HG03095 (cell line): ENCODE data around the gene PTOV1.

Source experiments
- ATAC-seq: cut with Tn5 transposase; IDR thresholded peaks from one replicate; pipeline ENCODE4 v1.9.1; 2021; ENCODE audit warnings: moderate library complexity; ENCODE audit not compliant: unreplicated experiment

The PTOV1 gene

GRCh38 chr19:49850487-49851342 is at the start of gene PTOV1:
Gene PTOV1 (plus strand): TSS chr19:49851159.
- peak; percentile 64 for ATAC-seq

- ATAC-seq = no peak
Measured at GRCh38 chr19:49801401-49801888, 49.5 kb upstream of the PTOV1 start.

DNA sequence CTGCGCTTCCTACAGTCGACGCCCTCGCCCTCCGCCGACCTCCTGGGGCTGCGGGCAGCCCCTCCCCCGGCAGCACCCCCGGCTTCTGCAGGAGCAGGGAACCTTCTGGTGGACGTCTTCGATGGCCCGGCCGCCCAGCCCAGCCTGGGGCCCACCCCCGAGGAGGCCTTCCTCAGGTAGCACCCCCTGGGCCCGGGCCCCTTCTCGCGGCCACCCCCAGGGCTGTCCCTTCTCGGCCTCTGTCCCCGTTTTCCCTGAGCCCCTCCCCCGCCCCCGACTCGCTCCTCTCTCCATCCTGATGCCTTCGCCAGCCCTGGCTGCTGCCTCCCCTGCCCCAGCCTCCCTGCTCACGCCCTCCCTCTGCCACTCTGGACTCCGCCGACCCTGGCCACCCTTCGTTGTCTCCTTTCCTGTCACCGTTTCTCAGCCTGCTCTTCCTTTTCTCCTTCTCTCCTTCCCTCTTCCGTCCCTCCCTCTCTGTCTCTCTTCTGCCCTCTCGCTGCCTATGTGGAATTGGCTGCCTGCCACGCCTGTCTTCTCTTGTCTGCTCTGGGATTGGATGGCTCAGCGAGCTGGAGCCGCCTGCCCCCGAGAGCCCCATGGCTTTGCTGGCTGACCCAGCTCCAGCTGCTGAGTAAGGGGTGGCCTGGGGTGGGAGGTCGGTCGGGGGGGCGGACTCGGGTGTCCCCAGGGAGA is 48.8 kb upstream of the PTOV1 start:
- ATAC-seq = no peak

DNA sequence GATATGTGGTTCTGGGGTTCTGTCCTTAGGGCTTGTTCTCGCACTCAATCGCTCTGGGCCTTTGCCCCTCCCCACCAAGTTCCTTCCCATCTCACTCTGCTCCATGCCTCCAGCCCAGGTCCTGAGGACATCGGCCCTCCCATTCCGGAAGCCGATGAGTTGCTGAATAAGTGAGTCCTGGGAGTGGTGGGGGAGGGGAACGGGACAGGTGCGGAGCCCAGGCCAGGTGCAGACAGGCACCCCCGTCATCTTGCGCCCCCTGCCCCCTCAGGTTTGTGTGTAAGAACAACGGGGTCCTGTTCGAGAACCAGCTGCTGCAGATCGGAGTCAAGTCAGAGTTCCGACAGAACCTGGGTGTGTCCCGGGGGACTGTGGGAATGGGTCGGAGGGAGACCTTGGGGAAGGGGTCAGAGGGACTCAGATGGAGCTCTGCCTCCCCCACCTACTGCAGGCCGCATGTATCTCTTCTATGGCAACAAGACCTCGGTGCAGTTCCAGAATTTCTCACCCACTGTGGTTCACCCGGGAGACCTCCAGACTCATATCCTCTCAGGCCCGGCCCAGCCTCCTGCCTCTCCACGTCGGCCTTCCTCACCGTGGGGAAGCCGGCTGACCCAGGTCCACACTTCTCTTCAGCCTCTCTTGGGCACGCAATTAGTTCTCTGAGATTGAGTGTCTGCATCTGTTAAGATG is 48.0 kb upstream of the PTOV1 start:
- ATAC-seq = no peak

- ATAC-seq = no peak
Measured at GRCh38 chr19:49803529-49803856, 47.5 kb upstream of the PTOV1 start.

GRCh38 chr19:49805822-49806619 is 44.9 kb upstream of the PTOV1 start:
- no peak for ATAC-seq

DNA sequence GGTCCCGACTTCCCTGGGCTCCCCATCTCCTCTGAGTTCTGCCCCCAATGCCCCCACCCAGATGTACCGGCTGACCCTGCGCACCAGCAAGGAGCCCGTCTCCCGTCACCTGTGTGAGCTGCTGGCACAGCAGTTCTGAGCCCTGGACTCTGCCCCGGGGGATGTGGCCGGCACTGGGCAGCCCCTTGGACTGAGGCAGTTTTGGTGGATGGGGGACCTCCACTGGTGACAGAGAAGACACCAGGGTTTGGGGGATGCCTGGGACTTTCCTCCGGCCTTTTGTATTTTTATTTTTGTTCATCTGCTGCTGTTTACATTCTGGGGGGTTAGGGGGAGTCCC is 44.4 kb upstream of the PTOV1 start:
- ATAC-seq = no peak

GRCh38 chr19:49807058-49807903 is 43.7 kb upstream of the PTOV1 start:
- ATAC-seq = no peak

DNA sequence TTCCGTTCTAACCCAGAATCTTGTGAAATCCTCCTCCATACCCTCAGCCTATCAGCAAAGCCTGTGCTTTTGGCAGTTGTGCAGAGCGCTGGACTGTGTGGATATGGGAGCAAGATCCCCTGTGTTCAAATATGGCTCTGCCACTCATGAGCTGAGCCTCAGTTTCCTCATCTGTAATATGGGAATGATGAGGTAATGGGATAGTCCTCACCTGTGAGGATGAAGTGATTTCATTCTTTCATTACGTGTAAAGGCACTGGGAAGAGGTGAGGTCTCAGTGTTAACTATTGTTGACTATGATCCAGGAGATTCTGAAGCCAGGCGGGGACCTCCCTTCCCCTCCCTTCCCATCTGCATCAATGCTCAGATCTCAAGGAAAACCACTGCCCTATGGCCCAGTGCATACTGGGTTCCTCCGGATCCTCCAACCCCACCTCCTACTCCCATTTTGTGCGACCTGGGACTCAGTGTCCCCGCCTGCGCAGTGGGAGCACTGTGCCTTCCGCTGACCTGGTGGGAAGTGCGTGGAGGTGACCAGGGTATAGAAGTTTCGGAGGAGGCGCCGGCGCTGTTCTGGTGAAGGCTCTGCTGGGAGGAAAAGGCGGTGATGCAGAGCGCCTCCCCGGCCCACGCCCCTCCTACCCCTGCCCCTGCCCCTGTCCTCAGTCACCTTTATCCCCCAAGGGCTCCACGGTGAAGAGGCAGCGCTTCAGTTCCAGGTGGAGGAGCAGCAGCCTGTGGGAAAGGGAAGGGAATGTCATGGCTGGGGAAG is 42.9 kb upstream of the PTOV1 start:
- ATAC-seq = no peak

GRCh38 chr19:49808711-49809159 is 42.2 kb upstream of the PTOV1 start:
- no peak for ATAC-seq

DNA sequence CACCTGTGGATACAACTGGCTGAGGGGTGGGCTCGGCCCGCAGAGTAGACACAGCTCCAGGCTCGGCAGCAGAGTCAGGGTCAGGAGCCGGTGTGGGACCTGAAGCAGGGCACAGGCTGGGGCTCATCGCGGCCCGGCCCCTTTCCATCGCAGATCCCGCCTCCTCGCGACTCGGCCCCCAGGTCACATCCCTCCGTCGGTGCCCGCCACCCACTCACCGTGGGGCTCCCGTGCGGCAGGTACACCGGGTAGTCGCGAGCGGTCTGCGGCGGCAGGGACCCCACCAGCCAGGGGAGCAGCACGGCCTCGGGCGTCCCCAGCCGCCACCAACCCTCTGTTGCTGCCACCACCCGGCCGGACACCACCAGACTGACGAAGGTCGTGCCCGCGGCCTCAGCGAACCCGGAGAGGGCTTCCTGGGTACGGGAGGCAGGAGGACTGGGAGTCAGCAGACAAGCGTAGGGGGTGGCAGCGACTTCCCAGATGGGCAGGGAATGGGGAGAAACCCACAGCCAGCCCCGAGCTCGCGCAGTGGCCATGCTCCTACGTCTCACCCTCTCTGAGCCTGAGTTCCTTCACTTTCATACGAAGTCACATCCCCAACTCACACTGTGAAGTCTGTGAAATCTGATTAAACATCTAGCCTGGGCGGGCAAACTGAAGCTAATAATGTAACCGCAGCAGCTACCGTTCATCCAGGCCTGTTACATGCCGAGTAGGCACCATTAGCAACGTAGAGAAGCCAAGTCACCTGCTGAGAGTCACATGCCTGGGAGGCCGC is 41.6 kb upstream of the PTOV1 start:
- ATAC-seq = no peak

GRCh38 chr19:49809941-49810389 is 41.0 kb upstream of the PTOV1 start:
- no peak for ATAC-seq

GRCh38 chr19:49811328-49811727 is 39.6 kb upstream of the PTOV1 start:
- ATAC-seq = no peak

GRCh38 chr19:49812452-49812996 is 38.4 kb upstream of the PTOV1 start:
- ATAC-seq = no peak

- no peak for ATAC-seq
Measured at GRCh38 chr19:49812997-49813861, 37.7 kb upstream of the PTOV1 start, which contains the start of gene FUZ. Gene FUZ (minus strand): TSS chr19:49813292. CDS start chr19:49813106, 186 bp downstream.

DNA sequence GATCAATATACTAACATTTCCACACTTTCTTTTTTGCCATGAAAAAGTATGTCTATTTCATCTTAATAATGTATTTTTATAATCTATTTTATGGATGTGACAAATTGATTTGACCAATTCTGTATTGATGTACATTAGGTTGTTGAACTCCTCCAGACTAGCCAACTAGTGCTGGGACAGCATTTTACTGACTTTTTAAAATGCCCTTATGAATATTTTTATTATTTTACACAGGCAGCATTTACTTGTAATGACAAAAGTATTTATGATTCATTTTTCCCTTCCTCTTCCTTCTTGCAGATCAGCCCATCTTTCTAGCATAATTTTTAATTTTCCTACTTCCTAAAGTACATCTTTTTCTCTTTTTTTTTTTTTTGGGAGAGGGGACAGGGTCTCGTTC is 36.9 kb upstream of the PTOV1 start:
- ATAC-seq = no peak

- no peak for ATAC-seq
Measured at GRCh38 chr19:49816590-49816989, 34.4 kb upstream of the PTOV1 start.
